Stimulated activated CD4-positive, alpha-beta T cell treated with anti-CD3 and anti-CD28 coated beads, Interleukin-2, amount 100 ng/mL, for 4 hours (primary cell): Measurements from ENCODE around the gene ZFAND3.
"Not testable (repeated sequence)": the region's sequence is repeated elsewhere in the genome, so short reads cannot be mapped to it uniquely, and the experiment has no call there.

Experiments used
- DNase-seq: peaks from one replicate; pipeline ENCODE4 v3.0.0-alpha.2; 2020; ENCODE audit warnings: low read depth

Gene ZFAND3

GRCh38 chr6:37865504-37865903 lies 46.0 kb downstream of the ZFAND3 start:
- DNase-seq, result no peak

- no peak for DNase-seq
These were observed 47.3 kb downstream of the ZFAND3 start for GRCh38 chr6:37866590-37867507.

DNA sequence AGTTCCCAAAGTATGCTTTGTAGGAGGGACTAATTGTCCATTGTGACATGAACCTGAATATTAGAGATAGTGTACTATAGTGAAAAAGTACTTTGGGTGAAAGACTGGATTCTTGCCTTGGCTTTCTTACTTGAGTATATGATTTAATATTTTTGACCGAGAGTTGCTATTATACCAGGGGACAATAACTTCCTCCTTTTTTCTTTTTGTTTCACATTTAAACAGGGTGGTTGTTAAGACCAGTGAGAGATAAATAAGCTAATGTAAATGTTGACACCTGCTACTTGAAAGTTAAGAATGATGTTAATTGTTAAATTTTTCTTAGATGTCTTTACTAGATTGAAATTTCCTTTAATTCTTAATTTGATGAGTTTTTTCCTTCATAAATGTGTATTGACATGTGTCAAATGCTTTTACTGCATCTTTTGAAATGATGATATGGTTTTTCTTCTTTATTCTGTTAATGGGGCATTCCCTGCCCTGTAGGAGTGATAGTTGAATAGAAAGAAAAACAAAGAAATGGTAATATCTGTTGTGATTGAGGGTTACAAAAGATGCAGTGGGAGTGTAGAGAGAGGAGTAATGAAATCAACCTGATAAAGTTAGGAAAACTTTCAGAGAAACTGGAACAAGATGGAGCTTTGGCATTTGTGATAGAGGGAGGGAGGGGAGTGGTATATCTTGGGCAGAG lies 48.4 kb downstream of the ZFAND3 start:
- DNase-seq, result no peak

GRCh38 chr6:37868447-37868825 lies 48.9 kb downstream of the ZFAND3 start:
- DNase-seq, result no peak

DNA sequence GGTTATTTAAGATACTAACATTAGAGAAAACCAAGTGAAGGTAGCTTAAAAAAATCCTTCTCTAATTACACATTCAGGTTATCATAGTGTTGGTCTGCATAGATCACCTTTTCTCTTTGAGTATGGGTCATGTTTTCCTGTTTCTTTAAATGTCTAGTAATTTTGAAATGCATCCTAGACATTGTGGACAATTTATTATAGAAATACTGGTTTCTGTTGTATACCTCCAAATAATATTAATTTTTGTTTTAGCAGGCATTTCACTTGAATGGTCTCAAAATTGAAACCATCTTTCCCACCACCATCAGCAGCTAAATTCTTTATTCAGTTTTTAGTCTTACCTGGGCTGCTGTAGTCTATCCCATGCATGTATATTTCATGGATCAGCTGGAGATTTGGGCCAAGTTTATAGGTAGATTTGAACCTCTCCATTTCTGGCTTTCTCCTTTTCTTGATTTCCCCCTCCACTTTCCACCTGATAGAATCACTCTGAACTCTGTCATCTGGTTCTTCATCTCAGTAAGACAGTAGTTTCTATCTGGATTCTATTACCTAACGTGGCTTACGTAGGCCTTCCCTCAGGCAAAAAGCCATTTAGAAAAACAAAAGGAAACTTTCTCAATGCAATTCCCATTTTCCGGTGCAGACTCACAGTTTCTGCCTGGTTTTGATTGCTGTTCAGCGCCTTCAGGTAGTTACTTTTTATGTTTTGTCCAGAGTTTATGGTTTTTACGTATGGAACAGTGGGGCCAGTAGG lies 52.3 kb downstream of the ZFAND3 start:
- no peak for DNase-seq

GRCh38 chr6:37872373-37872745 lies 52.8 kb downstream of the ZFAND3 start:
- no peak for DNase-seq

DNA sequence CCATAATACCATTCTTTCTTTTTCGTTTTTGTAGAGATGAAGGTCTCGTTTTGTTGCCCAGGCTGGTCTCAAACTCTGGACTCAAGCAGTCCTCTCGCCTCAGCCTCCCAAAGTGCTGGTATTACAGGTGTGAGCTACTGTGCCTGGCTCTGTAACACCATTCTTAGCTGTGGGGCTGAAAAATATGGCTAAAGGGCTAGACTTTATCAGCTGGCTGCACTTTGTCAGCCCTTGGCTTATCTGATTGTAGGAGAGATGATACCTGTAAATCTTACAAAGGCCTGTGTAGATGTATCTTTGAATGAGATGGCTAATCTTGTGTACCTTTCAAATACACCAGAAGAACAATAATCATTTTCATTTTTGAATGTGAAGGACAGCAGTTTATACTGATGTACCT lies 55.2 kb downstream of the ZFAND3 start:
- no peak for DNase-seq

DNA sequence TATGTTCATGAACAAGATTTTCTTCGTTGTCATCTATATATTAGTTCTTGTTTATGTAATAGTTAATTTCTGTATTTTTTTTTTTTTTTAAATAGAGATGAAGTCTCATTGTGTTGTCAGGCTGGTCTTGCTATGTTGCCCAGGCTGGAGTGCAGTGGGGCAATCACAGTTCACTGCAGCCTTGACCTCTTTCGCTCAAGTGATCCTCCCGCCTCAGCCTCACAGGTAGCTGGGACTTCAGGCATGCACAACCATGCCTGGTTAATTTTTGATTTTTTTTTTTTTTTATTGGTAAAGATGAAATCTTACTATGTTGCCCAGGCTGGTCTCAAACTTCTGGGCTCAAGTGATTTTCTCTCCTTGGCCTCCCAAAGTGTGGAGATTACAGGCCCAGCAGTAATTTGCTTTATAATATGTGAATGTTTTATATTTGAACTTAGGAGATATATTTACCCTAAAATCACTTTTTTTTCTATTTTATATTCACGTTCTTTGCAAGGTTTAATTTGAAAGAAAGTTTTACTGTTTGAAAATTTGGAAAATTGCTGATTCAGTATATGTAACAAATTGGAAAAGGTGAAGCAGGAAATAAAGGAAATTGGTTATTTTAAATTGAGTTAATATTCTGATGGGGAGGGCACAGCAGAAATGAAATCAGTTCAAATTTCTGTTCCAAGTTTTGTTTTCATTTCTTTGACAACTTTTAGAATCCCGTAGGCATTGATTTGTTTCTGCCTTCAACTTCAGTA lies 56.2 kb downstream of the ZFAND3 start:
- DNase-seq, result no peak

- DNase-seq, result no peak
These were observed 57.3 kb downstream of the ZFAND3 start for GRCh38 chr6:37876843-37877242.

GRCh38 chr6:37877373-37878149 lies 58.0 kb downstream of the ZFAND3 start:
- DNase-seq, result no peak

DNA sequence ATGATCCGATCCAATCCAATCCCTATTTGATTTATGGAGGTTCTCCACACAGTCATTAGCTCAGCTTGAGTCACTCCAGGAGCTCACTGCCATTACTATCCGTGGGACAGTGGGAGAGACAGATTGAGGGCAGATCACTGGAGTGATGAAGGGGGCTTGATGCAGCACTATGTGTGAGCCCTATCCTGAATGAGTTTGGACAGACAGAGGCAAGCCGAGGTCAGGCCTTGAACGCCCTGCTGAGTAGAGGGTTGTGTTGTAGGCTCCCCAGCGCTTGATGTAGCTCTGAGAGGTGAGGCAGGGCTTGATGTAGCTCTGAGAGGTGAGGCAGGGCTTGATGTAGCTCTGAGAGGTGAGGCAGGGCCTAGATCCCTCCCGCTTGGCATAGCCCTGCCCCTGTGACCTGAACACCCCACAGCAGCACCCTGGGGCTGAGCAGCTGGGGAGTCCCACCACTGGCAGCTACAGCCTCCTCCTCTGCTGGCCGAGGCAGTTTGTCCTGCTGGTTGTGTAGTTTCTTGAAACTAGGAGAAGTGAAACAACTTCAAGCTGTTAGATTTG lies 58.7 kb downstream of the ZFAND3 start:
- no peak for DNase-seq

GRCh38 chr6:37880602-37881001 lies 61.1 kb downstream of the ZFAND3 start:
- not testable (repeated sequence) for DNase-seq

- no peak for DNase-seq
These were observed 62.8 kb downstream of the ZFAND3 start for GRCh38 chr6:37882292-37882691.

GRCh38 chr6:37882724-37883413 lies 63.3 kb downstream of the ZFAND3 start:
- no peak for DNase-seq

GRCh38 chr6:37884548-37884947 lies 65.0 kb downstream of the ZFAND3 start:
- no peak for DNase-seq

- DNase-seq, result no peak
These were observed 69.5 kb downstream of the ZFAND3 start for GRCh38 chr6:37889051-37889450.

DNA sequence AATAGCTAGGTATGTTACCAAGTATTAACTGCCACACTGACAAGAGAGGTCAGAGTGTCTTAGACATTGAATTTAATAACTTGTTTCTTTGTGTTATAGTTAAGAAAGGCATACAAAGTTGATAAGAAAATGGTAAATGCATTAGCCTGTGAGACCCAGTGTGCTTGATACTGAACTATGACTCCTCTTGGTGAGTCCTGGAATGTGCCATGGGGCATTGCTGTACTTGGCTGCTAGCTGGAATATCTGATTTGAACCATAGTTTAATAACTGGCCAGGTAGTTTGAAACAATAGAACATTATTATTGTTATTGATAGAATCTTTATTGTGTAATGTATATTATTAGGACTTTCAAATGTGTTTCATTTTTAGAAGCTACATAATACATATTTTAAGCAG lies 70.0 kb downstream of the ZFAND3 start:
- DNase-seq, result no peak

DNA sequence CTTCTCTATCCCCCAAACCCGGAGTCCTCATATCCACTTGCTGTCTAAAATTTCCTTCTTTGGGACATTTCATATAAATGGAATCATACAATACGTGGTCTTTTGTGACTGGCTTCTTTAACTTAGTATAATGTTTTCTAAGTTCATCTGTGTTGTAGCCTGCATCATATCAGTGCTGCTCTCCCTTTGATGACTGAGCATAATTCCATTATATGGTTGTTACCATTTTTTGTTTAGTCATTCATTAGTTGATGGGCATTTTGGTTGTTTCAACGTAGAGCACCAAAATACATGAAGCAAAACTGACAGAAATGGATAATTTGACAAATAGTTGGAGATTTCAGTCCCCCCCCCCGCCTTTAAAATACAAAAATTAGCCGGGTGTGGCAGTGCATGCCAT lies 71.5 kb downstream of the ZFAND3 start:
- DNase-seq, result no peak

DNA sequence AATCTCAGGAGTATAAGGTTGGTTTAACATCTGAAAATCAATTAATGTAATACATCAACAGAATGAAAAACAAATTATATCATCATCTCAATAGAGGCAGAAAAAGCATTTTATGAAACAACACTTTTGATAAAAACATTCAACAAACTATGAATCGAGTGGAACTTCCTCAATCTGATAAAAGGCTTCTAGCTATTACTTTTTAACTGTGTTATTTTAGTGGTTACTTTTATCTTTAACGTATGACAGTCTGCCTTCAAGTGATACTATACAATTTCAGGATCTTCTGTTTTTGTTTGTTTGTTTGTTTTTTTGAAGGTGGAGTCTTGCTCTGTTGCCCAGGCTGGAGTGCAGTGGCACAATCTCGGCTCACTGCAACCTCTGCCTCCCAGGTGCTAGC lies 73.7 kb downstream of the ZFAND3 start:
- DNase-seq, result no peak

- DNase-seq, result not testable (repeated sequence)
These were observed 74.2 kb downstream of the ZFAND3 start for GRCh38 chr6:37893734-37894133.
